T-helper 1 cell treated with Interleukin-12 subunit alpha and Interleukin-12 subunit beta and Interleukin-4 antibody, amounts not matched to agents 30 μg/mL and 1 μg/mL, for 36 hours (primary cell): ENCODE measurements around the gene GRB10.
"Not testable (repeated sequence)": the region's sequence is repeated elsewhere in the genome, so short reads cannot be mapped to it uniquely, and the experiment has no call there.

ENCODE experiments used
- H3K27ac Mint-ChIP-seq: one replicate; pipeline ENCODE4 v1.8.0; 2021; ENCODE audit warnings: mild to moderate bottlenecking, mixed read lengths
- H3K27me3 Mint-ChIP-seq: one replicate; pipeline ENCODE4 v1.8.0; 2021; ENCODE audit warnings: low read depth, mixed read lengths
- H3K36me3 Mint-ChIP-seq: one replicate; pipeline ENCODE4 v1.8.0; 2021; ENCODE audit warnings: low read depth, mixed read lengths
- H3K4me1 Mint-ChIP-seq: one replicate; pipeline ENCODE4 v1.8.0; 2021; ENCODE audit warnings: low read depth, mixed read lengths
- H3K4me3 Mint-ChIP-seq: one replicate; pipeline ENCODE4 v1.8.0; 2021; ENCODE audit warnings: mild to moderate bottlenecking, moderate library complexity, mixed read lengths
- H3K9me3 Mint-ChIP-seq: one replicate; pipeline ENCODE4 v1.8.0; 2021; ENCODE audit warnings: mixed read lengths

GRB10 gene

GRCh38 chr7:50754241-50754640 is 28.5 kb downstream of the GRB10 start:
- Mint-ChIP-seq H3K4me3 (no peak overlapping the region), H3K27me3 (no peaks in the 10 kb centered on the region), H3K36me3 (no peaks in the 10 kb centered on the region), H3K9me3 (no peaks in the 10 kb centered on the region), H3K27ac (no peak overlapping the region), H3K4me1 (peaks cover 3% of the 10 kb centered on the region)

DNA sequence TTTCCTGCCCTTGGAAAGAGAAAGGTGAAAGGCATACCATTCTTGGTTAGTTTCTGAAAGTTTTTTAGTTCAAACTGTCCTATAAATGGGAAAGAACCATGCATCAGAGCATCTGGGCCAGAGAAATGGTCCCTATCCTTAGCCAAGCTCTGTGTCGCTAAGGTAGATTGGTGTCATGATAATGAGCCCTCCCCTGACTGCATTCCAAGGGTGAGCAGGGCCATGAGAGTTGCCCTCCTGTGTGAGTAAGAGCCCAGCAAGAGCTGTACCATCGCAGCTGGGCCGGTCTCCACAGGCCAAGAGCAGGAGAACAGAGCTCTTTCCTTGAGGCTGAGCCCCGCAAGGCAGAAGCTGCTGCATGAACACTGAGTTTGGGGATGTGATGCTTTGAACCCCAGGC is 30.3 kb downstream of the GRB10 start:
- no peaks in the 10 kb centered on the region for H3K27me3 Mint-ChIP-seq
- H3K36me3 Mint-ChIP-seq = no peaks in the 10 kb centered on the region
- peaks cover 3% of the 10 kb centered on the region for H3K4me1 Mint-ChIP-seq
- no peak overlapping the region for H3K27ac Mint-ChIP-seq
- no peaks in the 10 kb centered on the region for H3K9me3 Mint-ChIP-seq
- no peak overlapping the region for H3K4me3 Mint-ChIP-seq

- peaks cover 3% of the 10 kb centered on the region for H3K4me1 Mint-ChIP-seq
- no peaks in the 10 kb centered on the region for H3K27me3 Mint-ChIP-seq
- no peaks in the 10 kb centered on the region for H3K36me3 Mint-ChIP-seq
- no peaks in the 10 kb centered on the region for H3K9me3 Mint-ChIP-seq
- H3K27ac Mint-ChIP-seq = no peak overlapping the region
- no peak overlapping the region for H3K4me3 Mint-ChIP-seq
These were observed 31.6 kb downstream of the GRB10 start for GRCh38 chr7:50751146-50751545.

DNA sequence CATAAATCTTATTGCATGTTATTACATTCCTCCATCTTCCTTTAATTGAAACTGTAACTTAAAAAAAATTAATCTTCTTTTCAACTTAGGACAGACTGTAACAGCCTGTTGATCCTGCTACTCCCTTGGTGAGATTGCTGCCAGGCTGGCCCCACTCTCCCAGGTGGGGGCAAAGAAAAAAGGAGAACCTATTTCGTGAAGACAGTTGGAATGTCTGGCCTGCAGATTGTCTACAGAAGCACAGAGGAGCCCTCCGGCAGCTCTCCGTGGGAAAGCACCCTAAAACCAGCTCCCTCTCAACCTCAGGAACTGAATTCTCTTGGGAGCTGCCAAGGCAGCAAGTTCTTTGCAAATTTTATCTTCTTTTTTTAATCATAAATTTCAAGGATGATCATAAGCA is 32.8 kb downstream of the GRB10 start:
- Mint-ChIP-seq H3K36me3 (no peaks in the 10 kb centered on the region), H3K27ac (no peak overlapping the region), H3K4me3 (no peak overlapping the region)

DNA sequence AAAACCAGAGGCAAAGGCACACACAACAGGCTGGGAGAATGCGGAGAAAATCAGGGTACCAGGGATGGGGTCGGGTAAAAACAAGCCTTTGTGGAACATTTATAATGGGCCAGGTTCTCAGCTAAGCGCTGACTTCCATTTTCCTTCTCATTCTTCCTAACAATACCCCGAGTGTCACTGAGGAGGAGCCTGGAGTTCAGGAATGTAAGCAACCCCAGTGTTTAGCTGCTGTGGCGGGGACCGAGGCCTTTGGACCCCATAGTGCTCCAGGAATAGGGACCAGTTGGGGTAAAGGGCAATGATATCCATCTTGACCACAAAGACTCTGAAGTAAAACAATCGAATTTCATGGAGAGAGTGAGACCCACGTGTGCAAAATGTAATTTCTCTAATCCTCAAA is 34.2 kb downstream of the GRB10 start:
- H3K4me3 Mint-ChIP-seq = no peak overlapping the region
- no peaks in the 10 kb centered on the region for H3K36me3 Mint-ChIP-seq
- no peak overlapping the region for H3K27ac Mint-ChIP-seq
- H3K27me3 Mint-ChIP-seq = no peaks in the 10 kb centered on the region
- H3K4me1 Mint-ChIP-seq = no peaks in the 10 kb centered on the region
- H3K9me3 Mint-ChIP-seq = no peaks in the 10 kb centered on the region

More for the DNA sequence above, 32.8 kb downstream of the GRB10 start:
- Mint-ChIP-seq H3K27me3 (no peaks in the 10 kb centered on the region), H3K9me3 (no peaks in the 10 kb centered on the region), H3K4me1 (peaks cover 3% of the 10 kb centered on the region)

- no peaks in the 10 kb centered on the region for H3K27me3 Mint-ChIP-seq
- no peaks in the 10 kb centered on the region for H3K4me1 Mint-ChIP-seq
- H3K27ac Mint-ChIP-seq = no peak overlapping the region
- H3K36me3 Mint-ChIP-seq = no peaks in the 10 kb centered on the region
- H3K9me3 Mint-ChIP-seq = no peaks in the 10 kb centered on the region
- no peak overlapping the region for H3K4me3 Mint-ChIP-seq
These were observed 36.9 kb downstream of the GRB10 start for GRCh38 chr7:50745835-50746234.

- Mint-ChIP-seq H3K27me3 (no peaks in the 10 kb centered on the region), H3K4me1 (no peaks in the 10 kb centered on the region), H3K27ac (no peak overlapping the region), H3K36me3 (no peaks in the 10 kb centered on the region), H3K9me3 (no peaks in the 10 kb centered on the region), H3K4me3 (no peak overlapping the region)
These were observed 37.4 kb downstream of the GRB10 start for GRCh38 chr7:50745336-50745735.

GRCh38 chr7:50743893-50744292 is 38.8 kb downstream of the GRB10 start:
- peaks cover 13% of the 10 kb centered on the region for H3K4me1 Mint-ChIP-seq
- H3K27me3 Mint-ChIP-seq = no peaks in the 10 kb centered on the region
- peaks cover 3% of the 10 kb centered on the region for H3K36me3 Mint-ChIP-seq
- H3K4me3 Mint-ChIP-seq = no peak overlapping the region
- H3K27ac Mint-ChIP-seq = no peak overlapping the region
- H3K9me3 Mint-ChIP-seq = no peaks in the 10 kb centered on the region

GRCh38 chr7:50743016-50743415 is 39.7 kb downstream of the GRB10 start:
- H3K36me3 Mint-ChIP-seq = peaks cover 3% of the 10 kb centered on the region
- H3K27me3 Mint-ChIP-seq = no peaks in the 10 kb centered on the region
- H3K4me1 Mint-ChIP-seq = peaks cover 13% of the 10 kb centered on the region
- H3K4me3 Mint-ChIP-seq = no peak overlapping the region
- no peaks in the 10 kb centered on the region for H3K9me3 Mint-ChIP-seq
- no peak overlapping the region for H3K27ac Mint-ChIP-seq

GRCh38 chr7:50742401-50742800 is 40.3 kb downstream of the GRB10 start:
- Mint-ChIP-seq H3K27me3 (no peaks in the 10 kb centered on the region), H3K36me3 (peaks cover 3% of the 10 kb centered on the region), H3K9me3 (no peaks in the 10 kb centered on the region), H3K4me1 (peaks cover 13% of the 10 kb centered on the region), H3K27ac (no peak overlapping the region), H3K4me3 (no peak overlapping the region)

- Mint-ChIP-seq H3K4me3 (peak overlapping the region; percentile 55), H3K4me1 (peaks cover 17% of the 10 kb centered on the region), H3K36me3 (peaks cover 3% of the 10 kb centered on the region), H3K9me3 (no peaks in the 10 kb centered on the region), H3K27me3 (no peaks in the 10 kb centered on the region), H3K27ac (peak overlapping the region; percentile 77)
These were observed 42.8 kb downstream of the GRB10 start for GRCh38 chr7:50739744-50740435.

DNA sequence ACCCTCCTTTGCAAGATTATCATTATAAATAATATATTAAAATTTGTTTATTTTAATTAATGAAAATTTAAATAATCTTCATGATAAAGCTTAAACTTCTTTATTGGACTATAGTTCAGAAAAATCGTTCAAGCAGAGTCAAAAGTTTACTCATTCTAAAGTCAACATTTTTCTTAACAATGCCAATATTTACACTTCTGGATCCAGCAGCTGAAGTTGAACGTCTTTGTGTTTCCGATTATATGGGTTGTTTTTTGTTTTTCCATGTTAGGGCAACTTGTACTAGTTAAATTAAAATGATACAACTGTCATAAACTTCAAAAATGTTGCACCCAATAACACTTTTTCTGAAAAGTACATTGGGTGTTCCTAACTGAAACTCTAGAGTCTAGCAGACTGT is 43.8 kb downstream of the GRB10 start:
- H3K36me3 Mint-ChIP-seq = peaks cover 3% of the 10 kb centered on the region
- H3K27me3 Mint-ChIP-seq = no peaks in the 10 kb centered on the region
- H3K27ac Mint-ChIP-seq = no peak overlapping the region
- no peaks in the 10 kb centered on the region for H3K9me3 Mint-ChIP-seq
- peaks cover 17% of the 10 kb centered on the region for H3K4me1 Mint-ChIP-seq
- H3K4me3 Mint-ChIP-seq = no peak overlapping the region

GRCh38 chr7:50735836-50736235 is 46.9 kb downstream of the GRB10 start:
- H3K9me3 Mint-ChIP-seq, H3K27ac Mint-ChIP-seq, H3K4me3 Mint-ChIP-seq, H3K36me3 Mint-ChIP-seq, H3K27me3 Mint-ChIP-seq: not testable (repeated sequence)
- H3K4me1 Mint-ChIP-seq = peaks cover 17% of the 10 kb centered on the region

DNA sequence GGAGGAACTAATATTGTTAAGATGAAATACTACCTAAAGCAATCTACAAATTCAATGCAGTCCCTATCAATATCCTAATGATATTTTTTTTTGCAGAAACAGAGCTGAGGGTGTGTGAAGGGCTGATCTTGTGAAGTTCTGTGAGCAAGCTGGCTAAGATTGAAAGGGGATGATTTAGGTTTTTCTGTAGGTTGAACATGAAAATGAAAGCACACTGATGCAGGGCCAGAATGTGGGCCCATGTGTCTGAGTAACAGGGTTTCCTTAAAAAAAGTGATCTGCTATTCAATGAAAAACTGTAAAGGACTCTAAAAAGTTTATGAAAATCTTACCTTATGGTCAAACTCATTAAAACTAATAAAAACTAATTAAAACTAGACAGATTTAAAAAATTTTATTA is 47.4 kb downstream of the GRB10 start:
- Mint-ChIP-seq H3K4me3 (no peak overlapping the region), H3K27me3 (no peaks in the 10 kb centered on the region), H3K4me1 (peaks cover 17% of the 10 kb centered on the region), H3K36me3 (peaks cover 3% of the 10 kb centered on the region), H3K9me3 (no peaks in the 10 kb centered on the region), H3K27ac (no peak overlapping the region)

- H3K4me1 Mint-ChIP-seq = peaks cover 7% of the 10 kb centered on the region
- H3K27ac Mint-ChIP-seq = no peak overlapping the region
- no peaks in the 10 kb centered on the region for H3K36me3 Mint-ChIP-seq
- H3K27me3 Mint-ChIP-seq = no peaks in the 10 kb centered on the region
- H3K4me3 Mint-ChIP-seq = no peak overlapping the region
- no peaks in the 10 kb centered on the region for H3K9me3 Mint-ChIP-seq
These were observed 48.5 kb downstream of the GRB10 start for GRCh38 chr7:50734246-50734645.

DNA sequence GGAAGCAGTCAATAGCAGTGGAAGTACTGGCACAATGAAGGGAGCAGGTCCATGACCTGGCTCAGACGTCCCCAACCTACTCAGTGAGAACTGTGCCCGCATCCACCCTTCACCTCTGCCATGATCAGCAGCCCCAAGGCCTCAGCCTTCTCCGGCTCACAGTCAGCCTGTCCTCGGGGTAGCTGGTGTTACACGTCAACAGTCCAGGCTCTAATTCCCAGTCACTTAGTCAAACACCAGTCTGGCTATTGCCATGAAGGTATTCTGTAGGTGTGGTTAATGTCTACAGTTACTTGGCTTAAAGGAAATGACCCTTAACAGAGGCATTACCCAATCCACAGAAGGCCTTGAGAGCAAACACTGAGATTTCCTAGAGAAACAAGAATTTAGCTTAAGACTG is 49.1 kb downstream of the GRB10 start:
- Mint-ChIP-seq H3K4me1 (peaks cover 4% of the 10 kb centered on the region), H3K27ac (no peak overlapping the region), H3K36me3 (no peaks in the 10 kb centered on the region), H3K27me3 (no peaks in the 10 kb centered on the region), H3K9me3 (no peaks in the 10 kb centered on the region), H3K4me3 (no peak overlapping the region)
